ENCODE results near the gene SH3RF1.

Gene SH3RF1

DNA sequence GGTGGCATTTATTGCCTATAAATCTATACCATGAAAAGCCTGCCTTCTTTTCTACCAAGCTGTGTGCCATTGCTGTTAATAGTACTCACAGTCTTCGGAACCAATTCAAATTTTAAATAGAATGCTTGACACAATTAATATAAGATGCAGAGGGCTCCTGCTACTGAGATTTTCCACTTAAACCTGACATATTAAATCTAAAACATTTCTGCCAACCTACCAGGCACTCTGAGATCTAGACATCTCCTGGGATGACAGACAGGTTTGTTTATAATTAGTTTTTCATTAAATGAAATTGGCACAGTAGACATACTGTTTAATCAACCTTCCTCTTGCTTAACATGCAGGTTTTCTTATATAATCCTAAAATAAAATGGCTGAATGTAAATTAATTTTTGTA is 143.4 kb downstream of the SH3RF1 start:
- no peaks in the 10 kb centered on the region for H3K79me2 ChIP-seq (ENCODE audit: control insufficient read depth, low read length)
- no peak overlapping the region for H3K4me3 ChIP-seq (ENCODE audit: low read length)
- H3K9me3 ChIP-seq (ENCODE audit: control insufficient read depth, insufficient read depth, low read length), result no peaks in the 10 kb centered on the region
- H3F3A ChIP-seq (ENCODE audit: control insufficient read depth, insufficient read depth), result no peaks in the 10 kb centered on the region
- no peaks in the 10 kb centered on the region for H4K20me1 ChIP-seq (ENCODE audit: control insufficient read depth, insufficient read depth, low read depth, low read length)
- no peaks in the 10 kb centered on the region for H3K27me3 ChIP-seq (ENCODE audit: control insufficient read depth, low read length)
- H3K27ac ChIP-seq (ENCODE audit: low read depth, low read length), result no peak overlapping the region
- H3K4me1 ChIP-seq (ENCODE audit: control insufficient read depth, low read length), result no peaks in the 10 kb centered on the region
- no peak overlapping the region for H3K4me2 ChIP-seq (ENCODE audit: low read length)
- no peaks in the 10 kb centered on the region for H3K9me2 ChIP-seq (replicated peaks; ENCODE audit: control insufficient read depth, low read length)
- H3K36me3 ChIP-seq (ENCODE audit: control insufficient read depth, low read length), result no peaks in the 10 kb centered on the region
- TF ChIP-seq EZH2phosphoT487 (IDR thresholded peaks at IDR 0.05; ENCODE audit: borderline replicate concordance, low read length) (no peak), CTCF (IDR thresholded peaks at IDR 0.05; ENCODE audit: low read depth, low read length, poor library complexity, severe bottlenecking) (no peak)

DNA sequence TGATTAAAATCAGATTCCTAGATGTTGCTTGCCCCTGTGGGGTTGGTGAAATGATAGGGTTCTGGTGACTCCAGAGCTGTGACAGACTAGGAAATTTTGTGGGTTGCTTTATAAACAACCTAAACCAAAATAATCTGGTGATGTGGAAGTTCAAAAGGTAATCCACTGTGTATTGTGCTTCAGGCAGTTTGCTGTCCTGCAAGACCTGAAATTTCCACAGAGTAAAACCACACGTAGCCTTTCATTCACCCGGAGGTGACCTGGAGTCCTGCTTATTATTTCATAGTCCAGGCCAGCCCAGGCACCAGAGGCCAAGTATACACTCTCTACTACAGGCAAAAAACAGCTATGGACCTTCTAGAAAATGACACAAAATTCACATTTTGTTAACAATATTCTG is 146.1 kb downstream of the SH3RF1 start:
- no peak overlapping the region for H3K27ac ChIP-seq (ENCODE audit: low read depth, low read length)
- no peaks in the 10 kb centered on the region for H3K79me2 ChIP-seq (ENCODE audit: control insufficient read depth, low read length)
- no peak overlapping the region for H3K4me3 ChIP-seq (ENCODE audit: low read length)
- H3K9me3 ChIP-seq (ENCODE audit: control insufficient read depth, insufficient read depth, low read length), result no peaks in the 10 kb centered on the region
- H3K27me3 ChIP-seq (ENCODE audit: control insufficient read depth, low read length), result no peaks in the 10 kb centered on the region
- H3K4me1 ChIP-seq (ENCODE audit: control insufficient read depth, low read length), result no peaks in the 10 kb centered on the region
- no peak for TF ChIP-seq CTCF (IDR thresholded peaks at IDR 0.05; ENCODE audit: low read depth, low read length, poor library complexity, severe bottlenecking)
- no peak for TF ChIP-seq EZH2phosphoT487 (IDR thresholded peaks at IDR 0.05; ENCODE audit: borderline replicate concordance, low read length)
- H3F3A ChIP-seq (ENCODE audit: control insufficient read depth, insufficient read depth), result no peaks in the 10 kb centered on the region
- H4K20me1 ChIP-seq (ENCODE audit: control insufficient read depth, insufficient read depth, low read depth, low read length), result no peaks in the 10 kb centered on the region
- H3K9me2 ChIP-seq (replicated peaks; ENCODE audit: control insufficient read depth, low read length), result no peaks in the 10 kb centered on the region
- no peaks in the 10 kb centered on the region for H3K36me3 ChIP-seq (ENCODE audit: control insufficient read depth, low read length)
- H3K4me2 ChIP-seq (ENCODE audit: low read length), result no peak overlapping the region

DNA sequence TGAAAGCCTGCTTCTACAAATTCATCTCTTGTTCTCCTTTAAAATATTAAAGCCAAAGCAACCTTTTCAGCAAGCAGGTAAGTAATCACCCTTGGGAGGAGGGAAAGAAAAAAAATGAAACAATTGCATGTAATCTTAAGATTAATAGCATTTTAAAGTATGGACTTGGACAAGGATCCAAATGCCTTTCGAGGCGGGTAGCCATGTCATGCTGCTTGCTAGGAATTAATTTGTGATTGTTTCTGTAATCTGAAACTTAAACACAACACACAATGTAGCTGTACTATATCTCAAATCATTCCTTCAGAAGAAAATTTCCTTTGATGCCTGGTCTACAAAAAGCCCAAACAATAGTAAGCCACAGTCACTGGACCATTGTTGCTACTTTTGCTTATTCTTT is 148.3 kb downstream of the SH3RF1 start:
- Histone ChIP-seq H3K27ac (ENCODE audit: low read depth, low read length) (no peak overlapping the region), H3K4me3 (ENCODE audit: low read length) (no peak overlapping the region), H3K4me1 (ENCODE audit: control insufficient read depth, low read length) (no peaks in the 10 kb centered on the region), H3K9me2 (replicated peaks; ENCODE audit: control insufficient read depth, low read length) (no peaks in the 10 kb centered on the region), H4K20me1 (ENCODE audit: control insufficient read depth, insufficient read depth, low read depth, low read length) (no peaks in the 10 kb centered on the region), H3F3A (ENCODE audit: control insufficient read depth, insufficient read depth) (no peaks in the 10 kb centered on the region), H3K36me3 (ENCODE audit: control insufficient read depth, low read length) (no peaks in the 10 kb centered on the region), H3K9me3 (ENCODE audit: control insufficient read depth, insufficient read depth, low read length) (no peaks in the 10 kb centered on the region), H3K27me3 (ENCODE audit: control insufficient read depth, low read length) (no peaks in the 10 kb centered on the region), H3K79me2 (ENCODE audit: control insufficient read depth, low read length) (no peaks in the 10 kb centered on the region), H3K4me2 (ENCODE audit: low read length) (no peak overlapping the region)
- TF ChIP-seq CTCF (IDR thresholded peaks at IDR 0.05; ENCODE audit: low read depth, low read length, poor library complexity, severe bottlenecking) (no peak), EZH2phosphoT487 (IDR thresholded peaks at IDR 0.05; ENCODE audit: borderline replicate concordance, low read length) (no peak)

Measured in DOHH2 (cell line).